PC-9 (cell line): Measurements from ENCODE around the gene C3orf18. TPM values are rescaled to one million over a fixed set of nuclear protein-coding genes. Genes with fewer than 3 reads are reported as not detected.

ENCODE experiments used
- BruUV-seq: library from RNA; stranded (reverse); fragments of 400-500 nt; replicated peaks from 2 replicates; lab custom pipeline; 2021; lab: Mats Ljungman, UMichigan
- CTCF ChIA-PET: fragments of 300-600 bp; sonication (Branson Sonifier 250); formaldehyde crosslinking; loops from one replicate; lab custom pipeline; 2022; ENCODE audit warnings: antibody characterized with exemption; lab: Charles Lee
- POLR2A ChIA-PET: fragments of 300-600 bp; sonication (Branson Sonifier 250); formaldehyde crosslinking; loops from one replicate; lab custom pipeline; 2022; ENCODE audit warnings: antibody characterized with exemption; ENCODE audit not compliant: unreplicated experiment; lab: Charles Lee
- DNase-seq, 2 experiments: peaks; one replicate each; pipeline versions ENCODE4 v3.0.0 to v3.0.0-alpha.2; 2015 to 2022; ENCODE audit warnings: mixed read lengths in 1 of 2
- H2AFZ ChIP-seq: fragments of 200-600 bp; sonication (generic); 2 replicates; pipeline ENCODE4 v1.8.1; 2017; ENCODE audit warnings: antibody characterized with exemption
- H3F3A ChIP-seq: fragments of 200-600 bp; sonication (generic); 2 replicates; pipeline ENCODE4 v1.8.1; 2017; ENCODE audit warnings: antibody characterized with exemption, mild to moderate bottlenecking, low read depth; ENCODE audit not compliant: insufficient read depth
- H3K27ac ChIP-seq: fragments of 200-600 bp; sonication (generic); 2 replicates; pipeline ENCODE4 v1.6.1; 2016; ENCODE audit warnings: mixed run types
- H3K27me3 ChIP-seq: fragments of 200-600 bp; sonication (generic); 2 replicates; pipeline ENCODE4 v1.6.1; 2016; ENCODE audit warnings: low read depth, mixed run types; ENCODE audit not compliant: insufficient read depth
- H3K36me3 ChIP-seq: fragments of 200-600 bp; sonication (generic); 2 replicates; pipeline ENCODE4 v1.6.1; 2016; ENCODE audit warnings: low read depth, mixed run types
- H3K4me1 ChIP-seq: fragments of 200-600 bp; sonication (generic); replicated peaks from 2 replicates; pipeline ENCODE4 v1.6.1; 2016; ENCODE audit warnings: mixed run types; ENCODE audit not compliant: insufficient read depth
- H3K4me2 ChIP-seq: fragments of 200-600 bp; sonication (generic); 2 replicates; pipeline ENCODE4 v1.6.1; 2017; ENCODE audit warnings: mixed run types
- H3K4me3 ChIP-seq: fragments of 200-600 bp; sonication (generic); 2 replicates; pipeline ENCODE4 v1.6.1; 2016; ENCODE audit warnings: mixed run types
- H3K79me2 ChIP-seq: fragments of 200-600 bp; sonication (generic); 2 replicates; pipeline ENCODE4 v1.6.1; 2017; ENCODE audit warnings: low read depth, mixed run types
- H3K9me2 ChIP-seq: fragments of 200-600 bp; sonication (generic); 2 replicates; pipeline ENCODE4 v1.8.1; 2017; ENCODE audit warnings: mild to moderate bottlenecking; ENCODE audit not compliant: insufficient read depth
- H3K9me3 ChIP-seq: fragments of 200-600 bp; sonication (generic); 2 replicates; pipeline ENCODE4 v1.8.1; 2016; ENCODE audit warnings: low read depth; ENCODE audit not compliant: insufficient read depth
- H4K20me1 ChIP-seq: fragments of 200-600 bp; sonication (generic); 2 replicates; pipeline ENCODE4 v1.8.1; 2017; ENCODE audit not compliant: insufficient read depth
- EZH2 ChIP-seq: fragments of 200-600 bp; sonication (generic); IDR thresholded peaks from 2 replicates; pipeline ENCODE4 v1.8.0; 2017; ENCODE audit warnings: antibody characterized with exemption, low read depth
- intact Hi-C: fragments of 100-400 bp; cut with micrococcal nuclease; formaldehyde crosslinking; loops from one replicate; pipeline ENCODE4 v1.10.0; 2022; ENCODE audit not compliant: unreplicated experiment
- total RNA-seq: library from RNA; stranded (reverse); gene quantifications from 2 replicates; pipeline ENCODE4 v1.2.3, GENCODE V29; 2021
- TF ChIP-seq, protein P1 (sequence below): fragments of 200-600 bp; sonication (generic); conservative IDR thresholded peaks from 2 replicates; pipeline ENCODE4 v1.6.1; 2017; ENCODE audit warnings: mixed run types, antibody characterized with exemption, mild to moderate bottlenecking, moderate library complexity

C3orf18 gene
- total RNA-seq, 1 experiment from 2014 or later, result 7.5 TPM

DNA sequence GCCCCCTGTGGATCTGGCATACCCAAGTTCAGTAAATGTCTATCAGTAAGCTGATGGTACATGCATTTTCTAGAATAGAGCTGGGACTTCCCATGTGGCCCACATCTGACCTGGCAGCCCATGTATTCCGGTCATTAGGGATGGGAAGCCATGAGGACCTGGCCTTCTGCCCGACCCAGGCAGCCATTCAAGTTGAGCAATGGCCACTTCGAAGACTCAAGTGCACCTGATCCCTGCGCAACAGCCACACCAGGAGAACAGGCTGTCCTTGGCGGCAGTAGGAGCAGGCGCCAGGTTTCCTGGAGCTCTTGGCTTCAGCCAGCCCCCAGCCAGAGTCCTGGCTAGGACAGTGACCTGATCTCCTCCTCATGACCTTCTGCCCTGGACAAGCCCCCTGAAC lies 16.4 kb upstream of the C3orf18 start:
- no TSS peak for BruUV-seq
- Histone ChIP-seq H3K79me2 (no peaks in the 10 kb centered on the region), H3K36me3 (no peaks in the 10 kb centered on the region), H3K4me3 (no peak overlapping the region), H3K9me2 (no peaks in the 10 kb centered on the region), H3K4me2 (no peak overlapping the region), H3K27me3 (no peaks in the 10 kb centered on the region), H4K20me1 (no peaks in the 10 kb centered on the region), H3K9me3 (no peaks in the 10 kb centered on the region), H3K27ac (no peak overlapping the region), H2AFZ (no peak overlapping the region), H3F3A (no peaks in the 10 kb centered on the region), H3K4me1 (no peaks in the 10 kb centered on the region)
- TF ChIP-seq, protein P1, sequence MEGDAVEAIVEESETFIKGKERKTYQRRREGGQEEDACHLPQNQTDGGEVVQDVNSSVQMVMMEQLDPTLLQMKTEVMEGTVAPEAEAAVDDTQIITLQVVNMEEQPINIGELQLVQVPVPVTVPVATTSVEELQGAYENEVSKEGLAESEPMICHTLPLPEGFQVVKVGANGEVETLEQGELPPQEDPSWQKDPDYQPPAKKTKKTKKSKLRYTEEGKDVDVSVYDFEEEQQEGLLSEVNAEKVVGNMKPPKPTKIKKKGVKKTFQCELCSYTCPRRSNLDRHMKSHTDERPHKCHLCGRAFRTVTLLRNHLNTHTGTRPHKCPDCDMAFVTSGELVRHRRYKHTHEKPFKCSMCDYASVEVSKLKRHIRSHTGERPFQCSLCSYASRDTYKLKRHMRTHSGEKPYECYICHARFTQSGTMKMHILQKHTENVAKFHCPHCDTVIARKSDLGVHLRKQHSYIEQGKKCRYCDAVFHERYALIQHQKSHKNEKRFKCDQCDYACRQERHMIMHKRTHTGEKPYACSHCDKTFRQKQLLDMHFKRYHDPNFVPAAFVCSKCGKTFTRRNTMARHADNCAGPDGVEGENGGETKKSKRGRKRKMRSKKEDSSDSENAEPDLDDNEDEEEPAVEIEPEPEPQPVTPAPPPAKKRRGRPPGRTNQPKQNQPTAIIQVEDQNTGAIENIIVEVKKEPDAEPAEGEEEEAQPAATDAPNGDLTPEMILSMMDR, result no peak
- no peak for TF ChIP-seq EZH2
- intact Hi-C loops, result no loop called here
- ChIA-PET POLR2A (no interaction called here), CTCF (no interaction called here)
- DNase-seq, result no peak

DNA sequence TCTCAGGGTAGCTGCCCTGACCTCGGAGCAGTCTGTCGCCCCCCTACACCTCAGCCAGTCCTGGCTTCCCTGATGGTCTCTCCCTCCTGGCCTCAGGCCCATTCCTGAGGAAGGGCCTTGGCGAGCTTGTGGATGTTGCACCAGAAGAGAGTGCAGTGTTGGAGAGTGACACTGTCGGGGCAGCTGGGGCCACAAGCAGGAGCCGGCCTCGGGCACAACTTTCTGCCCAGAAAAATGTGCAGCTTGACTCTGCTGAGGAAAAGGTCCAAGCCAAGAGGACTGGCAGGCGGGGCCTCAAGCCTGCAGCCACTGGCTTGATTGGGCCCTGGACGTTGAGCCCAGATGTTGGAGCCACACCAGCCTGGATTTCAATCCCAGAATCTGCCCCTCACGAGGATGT lies 14.5 kb upstream of the C3orf18 start:
- BruUV-seq, result no TSS peak
- no peaks in the 10 kb centered on the region for H3K79me2 ChIP-seq
- TF ChIP-seq, protein P1, result no peak
- no peak for DNase-seq
- H3K27me3 ChIP-seq, result no peaks in the 10 kb centered on the region
- H3K9me2 ChIP-seq, result no peaks in the 10 kb centered on the region
- CTCF ChIA-PET, result no interaction called here
- H3K27ac ChIP-seq, result no peak overlapping the region
- no peak overlapping the region for H2AFZ ChIP-seq
- no peaks in the 10 kb centered on the region for H3K9me3 ChIP-seq
- no peaks in the 10 kb centered on the region for H4K20me1 ChIP-seq
- no peaks in the 10 kb centered on the region for H3K36me3 ChIP-seq
- H3F3A ChIP-seq, result no peaks in the 10 kb centered on the region
- intact Hi-C loops, result no loop called here
- no peak overlapping the region for H3K4me2 ChIP-seq
- POLR2A ChIA-PET, result no interaction called here
- H3K4me3 ChIP-seq, result no peak overlapping the region
- H3K4me1 ChIP-seq, result no peaks in the 10 kb centered on the region

DNA sequence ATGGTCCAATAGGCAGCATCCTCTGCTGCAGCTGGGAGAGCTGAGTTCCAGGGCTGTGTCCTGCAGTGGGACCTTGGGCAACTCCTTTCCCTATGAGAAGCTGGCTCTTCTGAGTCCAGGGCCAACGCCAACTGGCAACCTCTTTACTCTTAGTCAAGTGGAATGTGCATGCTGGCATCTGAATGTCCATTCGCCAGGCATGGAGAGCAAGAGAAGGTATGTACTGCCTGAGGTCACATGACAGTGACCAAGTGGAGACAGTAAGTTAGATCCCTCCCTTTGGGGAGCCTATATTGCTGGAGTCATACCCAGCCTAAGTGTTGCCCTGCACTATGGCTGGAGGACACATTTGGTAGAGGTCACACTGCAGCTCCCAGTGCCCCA lies 13.9 kb upstream of the C3orf18 start:
- no peaks in the 10 kb centered on the region for H3K36me3 ChIP-seq
- TF ChIP-seq, protein P1, result no peak
- no peak for TF ChIP-seq EZH2
- no peak overlapping the region for H3K4me2 ChIP-seq
- intact Hi-C loops, result no loop called here
- no peak overlapping the region for H3K4me3 ChIP-seq
- no peaks in the 10 kb centered on the region for H3K79me2 ChIP-seq
- ChIA-PET CTCF (no interaction called here), POLR2A (no interaction called here)
- H4K20me1 ChIP-seq, result no peaks in the 10 kb centered on the region
- no peaks in the 10 kb centered on the region for H3K9me2 ChIP-seq
- no peaks in the 10 kb centered on the region for H3K4me1 ChIP-seq
- H3F3A ChIP-seq, result no peaks in the 10 kb centered on the region
- no TSS peak for BruUV-seq
- H3K27me3 ChIP-seq, result no peaks in the 10 kb centered on the region
- no peak overlapping the region for H2AFZ ChIP-seq
- H3K27ac ChIP-seq, result no peak overlapping the region
- H3K9me3 ChIP-seq, result no peaks in the 10 kb centered on the region
- peak in 1 of 2 experiments; percentile 18 for DNase-seq
